ENCODE data around the gene STMN3. TPM values are rescaled to one million over a fixed set of nuclear protein-coding genes. Genes with fewer than 3 reads are reported as not detected.

The STMN3 gene
- total RNA-seq, 4 donors from 2014 or later = 2.4 to 6.4 (median 4.7) TPM

- TF ChIP-seq, protein P1, sequence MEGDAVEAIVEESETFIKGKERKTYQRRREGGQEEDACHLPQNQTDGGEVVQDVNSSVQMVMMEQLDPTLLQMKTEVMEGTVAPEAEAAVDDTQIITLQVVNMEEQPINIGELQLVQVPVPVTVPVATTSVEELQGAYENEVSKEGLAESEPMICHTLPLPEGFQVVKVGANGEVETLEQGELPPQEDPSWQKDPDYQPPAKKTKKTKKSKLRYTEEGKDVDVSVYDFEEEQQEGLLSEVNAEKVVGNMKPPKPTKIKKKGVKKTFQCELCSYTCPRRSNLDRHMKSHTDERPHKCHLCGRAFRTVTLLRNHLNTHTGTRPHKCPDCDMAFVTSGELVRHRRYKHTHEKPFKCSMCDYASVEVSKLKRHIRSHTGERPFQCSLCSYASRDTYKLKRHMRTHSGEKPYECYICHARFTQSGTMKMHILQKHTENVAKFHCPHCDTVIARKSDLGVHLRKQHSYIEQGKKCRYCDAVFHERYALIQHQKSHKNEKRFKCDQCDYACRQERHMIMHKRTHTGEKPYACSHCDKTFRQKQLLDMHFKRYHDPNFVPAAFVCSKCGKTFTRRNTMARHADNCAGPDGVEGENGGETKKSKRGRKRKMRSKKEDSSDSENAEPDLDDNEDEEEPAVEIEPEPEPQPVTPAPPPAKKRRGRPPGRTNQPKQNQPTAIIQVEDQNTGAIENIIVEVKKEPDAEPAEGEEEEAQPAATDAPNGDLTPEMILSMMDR (IDR thresholded peaks at IDR 0.05; ENCODE audit: low read depth) = no peak
Measured at GRCh38 chr20:63627129-63627750, 26.0 kb downstream of the STMN3 start.

DNA sequence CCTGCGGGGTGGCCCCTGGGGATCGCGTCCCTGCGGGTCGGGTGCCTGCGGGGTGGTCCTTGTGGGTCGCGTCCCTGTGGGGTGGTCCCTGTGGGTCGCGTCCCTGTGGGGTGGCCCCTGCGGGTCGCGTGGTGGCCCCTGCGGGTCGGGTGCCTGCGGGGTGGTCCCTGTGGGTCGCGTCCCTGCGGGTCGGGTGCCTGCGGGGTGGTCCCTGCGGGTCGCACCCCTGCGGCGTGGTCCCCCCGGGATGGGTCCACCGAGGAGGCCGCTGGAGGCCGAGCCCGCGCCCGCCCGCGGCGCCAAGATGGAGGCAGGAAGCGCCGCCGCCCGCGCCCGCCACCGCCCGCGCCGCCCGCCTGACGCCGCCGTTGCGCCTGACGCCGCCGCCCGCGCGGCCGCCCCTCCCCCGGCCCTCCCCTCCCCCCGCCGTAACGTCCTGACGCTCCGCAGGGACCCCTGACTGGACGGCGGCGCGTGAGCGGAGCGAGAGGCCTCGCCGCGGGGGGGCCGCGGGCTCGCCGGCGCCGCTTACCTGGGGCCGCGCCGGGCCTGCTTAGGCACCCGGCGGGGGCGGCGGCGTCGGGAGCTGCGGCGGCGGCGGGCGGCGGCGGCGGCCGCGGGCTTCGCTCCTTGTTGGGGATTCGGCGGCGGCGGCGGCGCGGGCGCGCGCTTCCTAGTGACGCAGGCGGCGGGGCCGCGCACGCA is 26.6 kb downstream of the STMN3 start, which contains the start of gene GMEB2:
TSS of gene GMEB2 (minus strand) at position 678 of the 705 bp plus-strand sequence. CDS start 7,704 bp downstream, outside the sequence.
- TF ChIP-seq, protein P1 (IDR thresholded peaks at IDR 0.05; ENCODE audit: low read depth) = no peak

- TF ChIP-seq, protein P1 (IDR thresholded peaks at IDR 0.05; ENCODE audit: low read depth) = no peak
Measured at GRCh38 chr20:63625771-63626423, 27.3 kb downstream of the STMN3 start.

DNA sequence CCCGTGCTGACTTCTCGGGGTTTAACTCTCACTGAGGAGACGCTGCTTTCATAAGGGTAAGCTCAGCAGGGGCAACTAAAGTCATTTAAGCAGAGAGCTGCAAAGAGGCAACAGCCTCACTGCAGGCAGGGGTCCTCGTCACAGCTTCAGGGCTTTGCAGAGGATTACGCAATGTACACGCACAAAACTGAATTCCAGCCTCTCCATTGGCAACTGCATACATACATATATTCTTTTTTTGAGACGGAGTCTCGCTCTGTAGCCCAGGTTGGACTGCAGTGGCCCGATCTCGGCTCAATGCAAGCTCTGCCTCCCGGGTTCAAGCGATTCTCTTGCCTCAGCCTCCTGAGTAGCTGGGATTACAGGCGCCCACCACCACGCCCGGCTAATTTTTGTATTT is 28.7 kb downstream of the STMN3 start:
- TF ChIP-seq, protein P1 (IDR thresholded peaks at IDR 0.05; ENCODE audit: low read depth) = no peak

- TF ChIP-seq, protein P1 (IDR thresholded peaks at IDR 0.05; ENCODE audit: low read depth) = no peak
Measured at GRCh38 chr20:63622732-63623131, 30.5 kb downstream of the STMN3 start.

DNA sequence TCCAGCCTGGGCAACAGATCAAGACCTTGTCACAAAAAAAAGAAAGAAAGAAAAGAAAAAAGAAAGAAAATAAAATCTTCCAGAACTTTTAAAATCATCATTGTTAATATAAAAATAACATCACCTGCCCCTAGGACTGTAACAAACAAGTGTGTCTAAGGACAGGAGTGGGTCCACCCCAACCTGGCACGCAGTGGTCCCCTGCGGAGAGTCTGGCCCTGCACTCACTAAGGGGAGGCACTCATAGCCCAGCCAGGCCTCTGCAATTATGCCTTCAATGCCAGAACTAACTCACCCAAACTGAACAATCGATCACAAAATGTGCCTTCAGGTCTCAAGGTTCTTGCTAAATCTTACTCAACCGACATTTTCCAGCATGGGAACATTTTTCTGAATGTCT is 31.1 kb downstream of the STMN3 start:
- TF ChIP-seq, protein P1 (IDR thresholded peaks at IDR 0.05; ENCODE audit: low read depth) = no peak

- TF ChIP-seq, protein P1 (IDR thresholded peaks at IDR 0.05; ENCODE audit: low read depth) = no peak
Measured at GRCh38 chr20:63620991-63621390, 32.2 kb downstream of the STMN3 start.
